Nephron progenitor cell (in vitro differentiated cells): ENCODE measurements around the gene PRKCE.

ENCODE experiments used
- DNase-seq: peaks from one replicate; pipeline ENCODE4 v3.0.0; 2021
- H3K27ac Mint-ChIP-seq: 2 replicates; pipeline ENCODE4 v1.8.0; 2021; ENCODE audit warnings: mild to moderate bottlenecking, moderate library complexity, mixed read lengths
- H3K27me3 Mint-ChIP-seq: 2 replicates; pipeline ENCODE4 v1.8.0; 2021; ENCODE audit warnings: mild to moderate bottlenecking, low read depth, mixed read lengths; ENCODE audit not compliant: poor library complexity
- H3K36me3 Mint-ChIP-seq: 2 replicates; pipeline ENCODE4 v1.8.0; 2021; ENCODE audit warnings: low read depth, mixed read lengths
- H3K4me1 Mint-ChIP-seq: 2 replicates; pipeline ENCODE4 v1.8.0; 2021; ENCODE audit warnings: mixed read lengths
- H3K4me3 Mint-ChIP-seq: 2 replicates; pipeline ENCODE4 v1.8.0; 2021; ENCODE audit warnings: mild to moderate bottlenecking, moderate library complexity, mixed read lengths
- H3K9me3 Mint-ChIP-seq: 2 replicates; pipeline ENCODE4 v1.8.0; 2021; ENCODE audit warnings: mild to moderate bottlenecking, moderate library complexity, mixed read lengths
- CTCF ChIP-seq: fragments of 200-600 bp; sonication (generic); IDR thresholded peaks from 2 replicates; pipeline ENCODE4 v1.5.0; 2021; ENCODE audit warnings: antibody characterized with exemption

The PRKCE gene

GRCh38 chr2:46225730-46226129 is 574.3 kb downstream of the PRKCE start:
- peaks cover 4% of the 10 kb centered on the region for H3K27me3 Mint-ChIP-seq
- H3K4me3 Mint-ChIP-seq = no peak overlapping the region
- peaks cover 24% of the 10 kb centered on the region for H3K9me3 Mint-ChIP-seq
- no peak for TF ChIP-seq CTCF
- DNase-seq = no peak
- no peak overlapping the region for H3K27ac Mint-ChIP-seq
- peaks cover 5% of the 10 kb centered on the region for H3K4me1 Mint-ChIP-seq
- H3K36me3 Mint-ChIP-seq = no peaks in the 10 kb centered on the region

GRCh38 chr2:46226620-46227019 is 575.1 kb downstream of the PRKCE start:
- peaks cover 20% of the 10 kb centered on the region for H3K9me3 Mint-ChIP-seq
- no peak for DNase-seq
- H3K27me3 Mint-ChIP-seq = peaks cover 8% of the 10 kb centered on the region
- TF ChIP-seq CTCF = no peak
- H3K27ac Mint-ChIP-seq = no peak overlapping the region
- H3K4me3 Mint-ChIP-seq = no peak overlapping the region
- H3K36me3 Mint-ChIP-seq = no peaks in the 10 kb centered on the region
- H3K4me1 Mint-ChIP-seq = peaks cover 5% of the 10 kb centered on the region

GRCh38 chr2:46227022-46227421 is 575.5 kb downstream of the PRKCE start:
- DNase-seq = no peak
- Mint-ChIP-seq H3K4me1 (peaks cover 5% of the 10 kb centered on the region), H3K9me3 (peaks cover 20% of the 10 kb centered on the region), H3K27ac (no peak overlapping the region), H3K27me3 (peaks cover 12% of the 10 kb centered on the region), H3K36me3 (no peaks in the 10 kb centered on the region), H3K4me3 (no peak overlapping the region)
- TF ChIP-seq CTCF = no peak

- Mint-ChIP-seq H3K4me3 (no peak overlapping the region), H3K9me3 (peaks cover 18% of the 10 kb centered on the region), H3K36me3 (no peaks in the 10 kb centered on the region), H3K27ac (no peak overlapping the region), H3K27me3 (peaks cover 16% of the 10 kb centered on the region), H3K4me1 (peaks cover 5% of the 10 kb centered on the region)
- no peak for TF ChIP-seq CTCF
- no peak for DNase-seq
Observed at GRCh38 chr2:46227674-46228289, 576.3 kb downstream of the PRKCE start.

- H3K36me3 Mint-ChIP-seq = no peaks in the 10 kb centered on the region
- no peak overlapping the region for H3K27ac Mint-ChIP-seq
- H3K4me3 Mint-ChIP-seq = no peak overlapping the region
- no peak for TF ChIP-seq CTCF
- DNase-seq = no peak
- peaks cover 7% of the 10 kb centered on the region for H3K9me3 Mint-ChIP-seq
- H3K27me3 Mint-ChIP-seq = peaks cover 16% of the 10 kb centered on the region
- H3K4me1 Mint-ChIP-seq = peaks cover 5% of the 10 kb centered on the region
Observed at GRCh38 chr2:46229134-46230063, 577.9 kb downstream of the PRKCE start.
